Suppressor macrophage treated with lipopolysaccharide for 1 hour (primary cell): ENCODE results near the gene ASB3.
"Not testable (repeated sequence)": the region's sequence is repeated elsewhere in the genome, so short reads cannot be mapped to it uniquely, and the experiment has no call there.

Experiments
- DNase-seq, 3 donors: peaks; one replicate each; pipeline ENCODE4 v3.0.0-alpha.2; 2020 to 2022

ASB3 gene

DNA sequence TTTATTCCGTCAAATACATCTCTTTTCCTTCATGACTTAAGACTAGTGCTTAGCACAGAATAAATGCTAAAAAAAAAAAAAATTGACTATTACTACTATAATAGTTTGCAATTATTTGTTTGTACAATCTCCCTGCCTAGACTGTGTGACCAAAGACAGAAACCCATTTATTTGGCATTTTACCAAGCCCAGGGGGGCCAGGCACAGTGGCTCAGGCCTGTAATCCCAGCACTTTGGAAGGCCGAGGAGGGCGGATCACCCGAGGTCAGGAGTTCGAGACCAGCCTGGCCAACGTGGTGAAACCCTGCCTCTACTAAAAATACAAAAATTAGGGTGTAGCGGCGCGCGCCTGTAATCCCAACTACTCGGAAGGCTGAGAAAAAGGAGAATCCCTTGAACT lies 1.4 kb downstream of the ASB3 start:
- DNase-seq, result no peak

DNA sequence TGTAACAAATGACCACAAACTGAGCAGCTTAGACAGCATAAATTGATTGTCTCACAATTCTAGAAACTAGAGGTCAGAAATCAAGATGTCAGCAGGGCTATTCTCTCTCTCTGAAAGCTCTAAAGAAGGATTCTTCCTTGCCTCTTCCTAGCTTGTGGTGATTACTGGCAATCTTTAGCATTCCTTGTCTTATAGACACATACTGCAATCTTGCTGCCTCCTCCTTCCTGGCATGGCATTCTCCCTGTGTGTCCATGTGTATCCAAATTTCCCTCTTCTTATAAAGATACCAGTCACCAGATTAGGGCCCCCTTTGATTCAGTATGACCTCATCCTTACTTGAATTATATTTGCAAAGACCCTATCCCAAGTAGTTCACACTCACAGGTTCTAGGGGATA lies 2.3 kb downstream of the ASB3 start:
- no peak for DNase-seq

DNA sequence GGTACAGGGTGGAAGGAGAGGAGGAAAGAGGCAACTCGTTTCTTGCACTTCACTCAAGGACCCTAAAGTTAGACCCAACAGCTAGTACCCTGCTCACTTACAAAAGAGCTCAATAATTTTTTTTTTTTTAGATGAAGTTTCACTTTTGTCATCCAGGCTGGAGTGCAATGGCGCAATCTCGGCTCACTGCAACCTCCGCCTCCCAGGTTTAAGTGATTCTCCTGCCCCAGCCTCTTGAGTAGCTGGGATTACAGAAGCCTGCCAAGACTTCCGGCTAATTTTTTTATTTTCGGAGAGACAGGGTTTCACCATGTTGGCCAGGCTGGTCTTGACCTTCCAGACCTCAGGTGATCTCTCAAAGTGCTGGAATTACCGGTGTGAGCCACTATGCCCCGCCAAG lies 4.1 kb downstream of the ASB3 start:
- DNase-seq, result no peak

DNA sequence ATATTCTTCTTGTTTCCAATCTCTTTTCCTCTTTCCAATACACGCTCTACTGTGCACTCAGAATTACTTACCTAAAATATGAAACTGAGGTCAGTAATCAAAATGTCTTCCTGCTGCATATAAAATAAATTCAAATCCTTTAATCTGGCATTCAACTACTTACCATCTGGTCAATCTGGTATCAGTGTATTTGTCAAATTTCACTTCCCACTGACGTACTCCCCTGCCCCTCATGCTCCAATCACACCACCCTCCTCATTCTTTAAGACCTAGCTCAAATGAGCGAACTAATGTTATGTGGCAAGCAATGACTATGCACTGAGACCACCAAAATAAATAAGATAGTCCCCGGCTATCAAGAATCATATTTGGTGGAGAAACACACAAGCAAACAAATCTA lies 6.7 kb downstream of the ASB3 start:
- DNase-seq, result no peak

DNA sequence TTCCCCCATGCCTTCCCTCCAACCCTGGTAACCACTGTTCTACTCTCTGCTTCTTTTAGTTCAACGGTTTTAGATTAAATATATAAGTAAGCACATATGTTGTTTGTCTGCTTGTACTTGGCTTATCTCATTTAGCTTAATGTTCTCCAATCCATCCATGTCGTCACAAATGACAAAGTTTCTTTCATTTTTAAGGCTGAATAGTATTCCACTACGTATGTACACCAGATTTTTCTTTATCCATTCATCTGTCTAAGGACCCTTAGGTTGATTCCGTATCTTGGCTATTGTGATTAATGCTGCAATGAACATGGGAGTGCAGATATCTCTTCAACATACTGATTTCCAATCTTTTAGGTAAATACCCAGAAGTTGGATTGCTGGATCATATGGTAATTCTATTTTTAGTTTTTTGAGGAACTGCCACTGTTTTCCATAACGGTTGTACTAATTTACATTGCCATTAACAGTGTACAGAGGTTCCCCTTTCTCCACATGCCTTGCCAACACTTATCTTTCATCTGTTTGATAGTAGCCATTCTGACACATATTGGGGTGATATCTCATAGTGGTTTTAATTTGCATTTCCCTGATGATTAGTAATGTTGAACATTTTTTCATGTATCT lies 8.1 kb downstream of the ASB3 start:
- DNase-seq, result peak; percentile 28 to 51 (median 46)

DNA sequence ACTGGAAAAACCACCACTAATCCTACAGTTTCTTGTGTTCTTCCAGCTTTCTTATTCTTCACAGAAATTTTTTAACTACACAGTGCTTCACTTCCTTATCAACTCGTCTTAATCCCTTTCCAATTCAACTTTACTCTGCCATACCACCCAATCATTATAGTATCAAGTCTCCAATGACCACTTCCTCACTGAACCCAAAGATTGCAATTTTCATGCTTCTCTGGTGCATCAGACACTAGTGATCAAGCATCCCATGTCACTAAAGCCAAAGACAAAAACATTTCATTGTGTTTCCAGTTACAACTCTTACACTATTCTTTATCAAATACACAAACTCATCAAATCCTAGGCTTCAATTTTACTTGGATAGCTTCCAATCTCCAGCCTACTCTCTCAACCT lies 9.6 kb downstream of the ASB3 start:
- DNase-seq, result no peak

DNA sequence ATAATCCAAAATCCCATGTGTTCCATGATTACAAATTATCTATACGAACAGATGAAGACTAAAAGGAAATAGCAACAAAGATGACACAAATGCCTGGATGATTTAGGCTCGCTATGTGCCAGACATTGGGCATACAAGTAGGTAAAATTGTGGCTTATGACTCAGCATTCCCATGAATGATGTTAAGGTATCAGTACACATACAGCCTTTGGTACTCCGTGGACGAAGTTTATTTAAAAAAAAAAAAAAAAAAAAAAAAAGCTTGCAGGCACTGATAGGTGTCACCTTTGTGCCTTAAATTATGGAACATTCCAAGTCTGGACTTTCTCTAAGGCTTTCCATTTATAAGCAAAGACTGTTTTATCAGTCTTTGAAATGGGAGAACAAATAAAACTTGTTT lies 16.5 kb downstream of the ASB3 start:
- no peak for DNase-seq

DNA sequence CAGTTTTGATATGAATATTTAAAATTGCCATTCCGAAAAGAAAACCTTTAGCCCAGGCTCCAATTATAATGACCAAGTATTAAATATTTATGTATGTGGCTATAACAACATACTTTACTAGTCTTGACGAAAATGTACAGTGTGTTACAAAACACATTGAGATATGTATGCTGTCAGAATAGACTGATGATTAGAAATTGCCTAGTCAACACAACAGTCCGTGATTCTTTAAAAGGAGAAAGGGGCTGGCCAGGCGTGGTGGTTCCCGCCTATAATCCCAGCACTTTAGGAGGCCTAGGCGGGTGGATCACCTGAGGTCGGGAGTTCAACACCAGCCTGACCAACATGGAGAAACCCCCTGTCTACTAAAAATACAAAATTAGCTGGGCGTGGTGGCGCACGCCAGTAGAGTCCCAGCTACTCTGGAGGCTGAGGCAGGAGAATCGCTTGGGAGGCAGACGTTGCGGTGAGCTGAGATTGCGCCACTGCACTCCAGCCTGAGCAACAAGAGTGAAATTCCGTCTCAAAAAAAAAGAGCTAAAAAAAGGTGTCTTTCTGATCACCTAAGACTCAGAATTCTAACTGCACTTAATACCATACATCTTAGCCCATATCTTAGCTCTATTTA lies 17.3 kb downstream of the ASB3 start:
- DNase-seq, result no peak

DNA sequence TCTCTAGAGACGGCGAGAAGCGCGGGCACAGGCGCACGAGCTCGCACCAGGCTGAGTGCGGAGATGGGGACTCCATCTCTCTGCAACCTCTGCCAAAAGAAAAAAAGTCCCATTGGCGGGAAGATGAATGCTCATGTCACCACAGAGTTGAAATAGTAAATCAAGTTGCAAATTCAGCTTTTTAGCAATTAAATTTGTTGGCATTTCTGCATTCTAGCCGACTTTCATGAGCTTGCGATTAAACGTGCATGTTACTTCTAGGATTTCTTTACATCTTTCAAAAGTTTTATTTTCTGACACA lies 18.6 kb downstream of the ASB3 start:
- peak; percentile 25 to 45 (median 32) for DNase-seq

DNA sequence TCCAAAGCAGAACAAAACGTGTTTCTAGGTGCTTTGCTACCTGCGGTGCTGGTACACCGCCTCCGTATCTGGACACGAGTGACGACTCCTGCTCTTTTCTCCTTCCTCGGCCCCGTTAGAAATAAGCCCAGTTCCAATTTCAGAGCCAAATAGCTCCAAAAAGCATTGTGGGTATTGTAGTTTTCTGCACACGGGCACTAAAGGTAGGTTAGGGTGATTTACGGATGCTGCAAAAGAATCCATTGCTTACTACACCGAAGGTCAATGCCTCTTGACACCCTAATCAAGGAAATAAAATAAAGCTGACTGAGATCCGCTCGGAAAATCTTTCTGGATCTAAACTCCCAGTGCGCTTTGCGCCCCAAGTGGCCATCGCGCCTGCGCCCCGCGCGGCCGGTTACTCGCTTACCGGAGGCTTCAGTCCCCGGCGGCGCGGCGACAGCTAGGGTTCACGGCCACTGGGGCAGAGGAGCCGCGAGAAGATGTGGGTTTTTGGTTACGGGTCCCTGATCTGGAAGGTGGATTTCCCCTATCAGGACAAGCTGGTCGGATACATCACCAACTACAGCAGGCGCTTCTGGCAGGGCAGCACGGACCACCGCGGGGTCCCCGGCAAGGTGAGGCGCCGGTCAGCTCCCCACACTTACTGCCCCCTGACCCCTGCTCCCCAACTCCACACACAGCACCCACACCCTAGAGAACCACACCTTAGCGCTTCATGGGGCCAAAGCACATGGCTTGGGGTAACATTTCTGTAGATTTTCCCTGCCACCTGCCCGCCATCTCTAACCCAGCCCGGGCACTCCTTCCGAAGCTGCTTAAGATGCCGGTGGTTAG lies 19.1 kb downstream of the ASB3 start, which contains the start of gene CHAC2:
Gene CHAC2 (plus strand): TSS at position 400 of the 837 bp plus-strand sequence. CDS start 83 bp downstream, at position 483.
- peak; percentile 92 to 96 (median 93) for DNase-seq

DNA sequence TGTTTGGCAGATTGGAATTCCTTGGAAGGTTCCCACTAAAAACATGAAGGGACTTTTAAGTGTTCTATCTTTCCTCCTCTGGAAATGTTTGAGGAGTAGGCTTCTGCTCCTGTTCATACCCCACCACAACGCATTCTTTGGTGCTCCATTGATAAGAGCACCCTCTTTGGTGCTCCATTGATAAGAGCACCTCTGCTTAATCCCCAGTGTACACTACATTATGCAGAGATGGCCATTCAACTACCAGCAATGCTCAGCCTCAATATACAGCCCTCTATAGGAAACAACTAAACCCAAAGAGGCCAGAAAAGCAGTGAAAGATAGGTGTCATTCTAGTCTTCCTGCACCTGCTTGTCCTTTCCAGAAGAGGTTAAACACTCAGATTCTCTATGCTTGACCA lies 21.0 kb downstream of the ASB3 start:
- no peak for DNase-seq

DNA sequence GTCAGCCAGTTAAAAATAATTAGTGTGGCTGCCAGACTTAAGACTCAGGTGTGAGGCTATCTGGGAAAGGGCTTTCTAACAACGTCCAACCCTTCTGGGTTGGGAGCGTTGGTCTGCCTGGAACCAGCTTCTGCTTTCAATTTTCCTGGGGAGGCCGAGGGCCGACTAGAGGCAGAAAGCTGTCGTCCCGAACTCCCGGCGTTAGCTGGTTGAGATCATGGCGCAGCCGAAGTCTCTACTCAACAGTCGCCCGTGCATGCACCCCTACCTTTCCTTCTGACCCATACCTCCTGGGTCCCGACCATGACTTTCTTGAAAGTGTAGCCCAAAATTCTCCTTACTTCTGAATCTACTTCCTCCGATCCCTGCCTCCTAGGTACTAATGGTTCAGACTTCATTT lies 29.5 kb downstream of the ASB3 start:
- DNase-seq, result not testable (repeated sequence)

DNA sequence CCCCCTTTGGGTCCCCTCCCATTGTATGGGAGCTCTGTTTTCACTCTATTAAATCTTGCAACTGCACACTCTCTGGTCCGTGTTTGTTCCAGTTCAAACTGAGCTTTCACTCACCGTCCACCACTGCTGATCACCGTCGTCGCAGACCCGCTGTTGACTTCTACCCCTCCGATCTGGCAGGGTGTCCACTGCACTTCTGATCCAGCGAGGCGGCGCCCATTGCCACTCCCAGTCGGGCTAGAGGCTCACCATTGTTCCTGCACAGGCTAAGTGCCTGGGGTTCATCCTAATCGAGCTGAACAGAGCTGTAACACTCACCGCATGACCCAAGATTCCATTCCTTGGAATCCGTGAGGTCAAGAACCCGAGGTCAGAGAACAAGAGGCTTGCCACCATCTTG lies 30.1 kb downstream of the ASB3 start:
- DNase-seq, result no peak

DNA sequence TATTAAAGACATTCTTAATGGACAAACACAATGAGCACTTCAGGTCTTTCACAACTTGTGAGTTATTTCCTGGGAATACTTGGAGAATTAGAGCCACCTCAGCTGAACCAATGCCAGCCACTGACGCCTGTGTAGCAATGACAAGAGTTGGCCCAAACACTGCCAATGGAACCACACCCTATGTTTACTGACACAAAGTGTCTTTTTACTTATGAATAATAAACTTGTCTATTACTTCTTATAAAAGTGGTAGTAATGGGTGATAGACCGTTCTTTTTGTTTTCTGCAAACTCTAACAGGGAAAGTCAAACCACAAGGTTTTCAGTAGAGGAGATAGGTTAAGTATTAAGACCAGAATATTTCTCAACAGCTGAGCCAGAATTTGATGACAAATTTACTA lies 31.6 kb downstream of the ASB3 start:
- DNase-seq, result no peak

DNA sequence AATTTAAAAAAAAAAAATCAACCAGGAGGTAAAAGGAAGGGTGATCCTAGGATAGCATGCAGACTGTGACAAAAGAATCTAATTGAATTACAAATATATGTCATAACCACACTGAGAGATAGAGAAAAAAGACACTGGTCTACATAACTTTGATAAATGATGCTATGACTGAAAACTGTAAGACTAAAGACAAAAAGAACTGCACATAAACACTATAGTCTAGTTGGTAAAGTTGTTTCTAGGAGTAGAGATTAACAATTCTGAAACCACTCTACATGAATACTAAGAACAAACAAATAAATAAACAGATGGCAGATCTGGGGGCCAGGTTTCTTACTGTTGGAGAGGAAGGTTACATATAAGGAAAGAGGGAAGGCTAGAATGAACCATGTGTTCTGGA lies 33.7 kb downstream of the ASB3 start:
- no peak for DNase-seq

DNA sequence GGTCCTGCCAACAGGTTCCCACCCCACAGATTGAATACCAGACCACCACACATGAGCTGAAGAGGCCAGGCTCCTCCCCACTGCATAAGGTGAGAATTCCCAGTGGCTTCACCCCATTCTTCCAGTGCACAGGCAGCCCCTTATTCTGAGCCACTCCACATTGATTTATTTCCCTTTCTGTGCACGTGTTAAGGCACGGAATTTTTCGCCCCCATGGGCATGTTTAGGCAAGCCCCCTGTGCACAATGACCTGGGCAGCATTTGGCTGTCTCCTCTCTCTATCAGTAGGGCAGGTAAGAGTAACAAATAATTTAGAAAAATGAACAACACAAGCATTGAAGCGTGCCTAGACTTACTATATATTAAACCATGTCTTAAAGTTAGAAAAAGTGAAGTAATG lies 34.4 kb downstream of the ASB3 start:
- DNase-seq, result no peak

DNA sequence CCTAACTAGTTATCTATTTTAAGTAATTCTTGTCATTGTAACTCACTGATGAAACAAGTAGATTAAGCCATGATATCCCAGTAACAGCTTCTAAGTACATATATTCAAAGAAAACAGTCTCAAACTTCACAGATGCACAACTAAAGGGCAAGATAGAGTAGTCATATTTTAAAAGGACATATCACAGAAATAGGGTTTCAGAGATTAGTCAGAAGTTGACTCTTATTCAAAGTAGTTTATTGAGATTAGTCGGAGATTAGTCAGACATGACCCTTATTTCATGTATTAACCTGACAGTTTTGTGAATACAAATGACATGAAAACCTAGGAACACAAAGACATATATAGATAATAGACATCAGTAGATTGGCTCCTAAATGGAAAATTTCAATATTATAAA lies 35.0 kb downstream of the ASB3 start:
- no peak for DNase-seq

DNA sequence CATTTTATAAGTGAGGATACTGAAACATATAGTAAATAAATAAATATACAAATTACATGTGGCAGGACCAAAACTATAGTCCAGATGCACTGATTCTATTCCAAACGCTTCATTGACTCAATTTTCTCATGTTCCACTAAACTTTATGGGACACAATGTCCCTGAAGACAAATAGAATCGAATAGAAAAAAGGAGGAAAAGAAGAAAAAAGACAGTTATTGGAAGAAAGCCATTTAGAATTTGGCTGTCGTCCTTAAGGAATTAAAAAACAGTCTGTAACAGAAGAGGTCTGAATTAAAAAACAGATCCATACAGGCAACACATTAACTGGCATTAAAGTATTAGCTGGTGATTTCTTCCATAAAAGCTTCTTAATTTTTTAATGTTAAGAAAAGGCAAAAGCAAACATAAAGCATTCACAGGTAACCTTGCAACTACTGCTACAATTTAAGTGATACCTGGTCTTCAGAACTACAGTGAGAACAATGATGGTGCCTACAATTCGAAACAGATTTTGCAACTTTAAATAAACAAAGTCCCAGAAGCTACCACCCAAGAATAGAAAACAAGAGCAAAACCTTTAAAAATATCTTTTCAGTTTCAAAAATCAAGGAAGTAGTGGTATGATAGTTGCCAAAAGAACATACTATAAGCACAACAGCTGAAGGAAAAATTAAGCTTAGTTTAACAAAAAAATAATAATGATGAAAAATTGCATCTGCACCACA lies 36.5 kb downstream of the ASB3 start:
- no peak for DNase-seq

DNA sequence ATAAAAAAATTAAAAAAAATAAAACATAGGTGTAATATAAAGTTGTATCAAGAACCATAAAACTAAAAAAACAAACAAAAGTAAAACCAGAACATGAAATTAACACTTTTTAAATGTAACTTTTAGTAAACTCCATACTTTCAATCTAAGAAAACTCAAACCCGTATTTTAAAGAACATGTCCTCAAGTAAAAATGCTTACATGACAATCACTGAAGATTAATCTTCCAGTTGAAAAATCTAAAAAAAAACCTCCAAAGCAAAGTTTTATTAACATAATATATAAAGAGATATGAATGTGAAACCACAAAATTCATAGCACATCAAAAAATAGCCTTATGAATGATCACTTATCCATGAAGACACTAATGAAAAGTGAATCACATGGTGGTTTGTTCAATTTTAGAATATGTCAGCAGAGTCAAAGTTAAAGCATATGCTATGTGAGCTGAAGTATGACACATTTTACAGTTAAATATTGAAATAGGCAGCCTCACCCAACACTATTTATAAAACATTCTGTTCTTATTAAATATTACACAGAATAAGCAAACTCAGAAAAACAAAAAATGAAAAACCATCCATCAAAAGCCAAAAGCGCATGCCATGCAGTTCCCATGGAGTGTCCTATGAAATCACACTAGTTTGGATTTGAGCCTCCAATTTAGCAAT lies 42.2 kb downstream of the ASB3 start:
- no peak for DNase-seq

DNA sequence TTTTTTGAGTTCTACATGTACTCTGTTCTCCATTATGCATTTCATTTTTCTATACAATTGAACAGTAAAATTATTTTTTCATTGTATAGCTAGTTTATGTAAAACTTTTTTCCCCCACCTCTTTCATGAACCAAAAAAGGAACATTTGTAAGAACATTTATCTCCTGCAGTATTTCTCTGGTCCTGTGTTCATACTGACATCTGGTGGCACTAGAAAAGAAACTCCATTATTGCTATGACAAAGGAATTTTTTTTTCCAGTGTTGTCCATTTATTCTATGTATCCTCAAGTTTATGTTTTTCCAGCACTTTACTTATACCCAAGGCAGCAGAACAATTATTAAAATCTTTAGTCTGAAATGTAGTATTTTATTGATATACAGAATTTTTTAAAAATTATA lies 46.6 kb downstream of the ASB3 start:
- peak; percentile 15 to 38 (median 22) for DNase-seq

DNA sequence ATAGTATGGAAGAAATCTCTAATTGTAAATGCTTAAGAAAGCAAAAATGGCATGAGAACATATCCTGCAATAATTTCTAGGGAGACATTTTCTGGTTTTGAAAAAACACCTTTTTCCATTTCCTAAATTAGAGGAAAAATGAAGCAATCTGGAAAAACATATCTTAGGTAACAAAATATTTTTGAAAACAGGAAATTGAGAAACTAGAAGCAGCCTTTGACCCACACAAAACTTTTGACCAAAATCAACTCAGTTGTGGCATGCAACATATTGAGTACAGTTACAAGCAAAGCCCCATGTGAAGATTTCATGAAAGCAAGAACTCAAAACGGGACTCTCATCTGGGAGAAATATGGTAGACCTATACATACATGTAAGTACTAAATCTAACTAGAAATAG lies 47.7 kb downstream of the ASB3 start:
- peak; percentile 1 to 37 (median 29) for DNase-seq

DNA sequence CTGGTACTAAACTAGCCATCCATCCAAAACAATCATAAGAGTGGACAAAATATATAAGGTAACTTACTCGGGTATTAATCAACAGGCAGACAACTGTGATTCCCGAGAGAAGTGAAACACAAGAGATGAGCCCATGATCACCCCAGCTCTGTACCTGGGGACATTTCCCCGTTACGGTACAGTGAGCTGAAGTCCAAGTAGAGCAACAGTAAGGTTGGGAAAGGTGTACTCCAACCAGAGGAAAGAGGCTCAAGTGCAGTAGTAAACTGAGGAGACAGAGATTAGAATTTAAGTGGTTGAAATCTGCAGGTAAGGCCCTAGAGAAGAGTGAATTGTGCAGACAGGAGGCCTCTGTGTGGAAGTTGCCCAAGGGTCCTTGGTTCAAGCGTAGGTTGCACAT lies 49.7 kb downstream of the ASB3 start:
- no peak for DNase-seq

DNA sequence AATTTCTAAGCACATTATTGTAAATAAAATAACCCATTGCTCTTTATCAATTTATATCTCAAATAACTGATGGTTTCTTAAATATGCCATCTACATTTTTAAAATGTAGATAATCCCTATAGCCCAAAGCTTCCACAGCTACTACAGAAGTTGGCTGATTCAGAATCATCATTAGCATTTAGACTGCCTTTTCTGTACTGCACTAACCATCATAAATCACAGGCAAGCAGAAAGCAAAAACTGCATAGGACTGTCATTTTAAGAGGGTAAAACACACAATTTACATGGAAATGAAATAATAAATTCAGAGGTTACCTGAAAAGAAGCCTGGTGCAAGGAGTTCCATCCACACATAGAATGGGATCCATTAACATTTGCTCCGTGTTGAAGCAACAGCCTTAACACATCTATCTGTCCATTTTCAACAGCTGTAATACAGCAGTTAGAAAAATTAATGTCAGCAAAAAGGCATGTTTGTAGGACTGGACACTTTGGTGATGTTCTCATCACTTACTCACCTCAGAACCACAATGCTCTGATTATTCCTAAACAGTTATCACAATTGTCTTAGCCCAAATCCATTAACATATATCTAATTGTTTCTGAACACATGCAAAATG lies 57.5 kb downstream of the ASB3 start:
- DNase-seq, result no peak
